T-cell (primary cell): ENCODE measurements around the gene STAT1. TPM values are rescaled to one million over a fixed set of nuclear protein-coding genes. Genes with fewer than 3 reads are reported as not detected.
A peak's percentile ranks its signal among the peaks of the same experiment; 100 is the strongest.

ENCODE experiments used
- ATAC-seq, 4 experiments: fragments of 200-7000 bp in 3 of 4; fragments of 150-1000 bp in 1 of 4; cut with Tn5 transposase; replicated peaks in 1 of 4; 1 replicate in 3 of 4; 2 replicates in 1 of 4; pipeline ENCODE4 v1.10.0; 2021; ENCODE audit warnings: moderate library complexity in 3 of 4, mild to moderate bottlenecking in 2 of 4, moderate number of reproducible peaks in 1 of 4
- CTCF ChIA-PET, 2 donors: fragments of 300-600 bp; sonication (Branson Sonifier 250); formaldehyde crosslinking; loops; one replicate each; lab custom pipeline; 2022; ENCODE audit warnings: antibody characterized with exemption in 2 of 2; lab: Charles Lee
- POLR2A ChIA-PET, 2 donors: fragments of 300-600 bp; sonication (Branson Sonifier 250); formaldehyde crosslinking; loops; one replicate each; lab custom pipeline; 2022; ENCODE audit warnings: antibody characterized with exemption in 2 of 2; lab: Charles Lee
- DNase-seq, 35 experiments: peaks; one replicate each; pipeline versions ENCODE4 v3.0.0 to v3.0.0-alpha.2; 2013 to 2023
- H3K27ac ChIP-seq: one replicate; pipeline ENCODE4 v1.5.1; 2013; ENCODE audit warnings: low read length
- H3K27me3 ChIP-seq, 2 experiments: replicated peaks in 1 of 2; 1 replicate in 1 of 2; 2 replicates in 1 of 2; pipeline versions ENCODE4 v1.6.1 to v1.7.0; 2013; ENCODE audit warnings: low read length in 1 of 2, mixed read lengths in 1 of 2; ENCODE audit not compliant: control insufficient read depth in 2 of 2, insufficient read depth in 2 of 2; ENCODE audit errors: extremely low read depth in 1 of 2
- H3K36me3 ChIP-seq, 2 donors: 1 replicate in 1 of 2; 2 replicates in 1 of 2; pipeline versions ENCODE4 v1.6.1 to v1.7.0; 2013; ENCODE audit warnings: low read length in 1 of 2; ENCODE audit not compliant: control insufficient read depth in 2 of 2, insufficient read depth in 1 of 2; ENCODE audit errors: extremely low read depth in 1 of 2
- H3K4me1 ChIP-seq, 2 experiments: 1 replicate in 1 of 2; 2 replicates in 1 of 2; pipeline versions ENCODE4 v1.6.1 to v1.7.0; 2013; ENCODE audit warnings: low read length in 2 of 2, mixed read lengths in 1 of 2; ENCODE audit not compliant: insufficient read depth in 2 of 2, control insufficient read depth in 1 of 2; ENCODE audit errors: extremely low read depth in 1 of 2
- H3K4me3 ChIP-seq, 2 donors: 1 replicate in 1 of 2; 2 replicates in 1 of 2; pipeline versions ENCODE4 v1.5.1 to v1.7.0; 2013; ENCODE audit warnings: mild to moderate bottlenecking in 2 of 2, low read length in 1 of 2, moderate library complexity in 1 of 2; ENCODE audit not compliant: control insufficient read depth in 1 of 2; ENCODE audit errors: extremely low read depth in 1 of 2
- H3K9me3 ChIP-seq: 2 replicates; pipeline ENCODE4 v1.7.0; 2013
- H3K27ac Mint-ChIP-seq, 2 donors: one replicate each; pipeline ENCODE4 v1.8.0; 2020 to 2021; ENCODE audit warnings: mild to moderate bottlenecking in 2 of 2, mixed read lengths in 2 of 2
- H3K27me3 Mint-ChIP-seq, 2 donors: one replicate each; pipeline ENCODE4 v1.8.0; 2021 to 2022; ENCODE audit warnings: mixed read lengths in 2 of 2
- H3K36me3 Mint-ChIP-seq: one replicate; pipeline ENCODE4 v1.8.0; 2021; ENCODE audit warnings: mixed read lengths
- H3K4me1 Mint-ChIP-seq, 3 donors: one replicate each; pipeline ENCODE4 v1.8.0; 2020 to 2022; ENCODE audit warnings: mixed read lengths in 3 of 3, mild to moderate bottlenecking in 1 of 3
- H3K4me3 Mint-ChIP-seq, 3 donors: one replicate each; pipeline ENCODE4 v1.8.0; 2020 to 2022; ENCODE audit warnings: mild to moderate bottlenecking in 3 of 3, mixed read lengths in 3 of 3, moderate library complexity in 3 of 3
- H3K9me3 Mint-ChIP-seq, 3 donors: one replicate each; pipeline ENCODE4 v1.8.0; 2020 to 2022; ENCODE audit warnings: mixed read lengths in 3 of 3
- WGBS: methylation state at CpG from one replicate; pipeline ENCODE4 v1.1.5; 2013; ENCODE audit warnings: missing lambda C conversion rate; ENCODE audit not compliant: insufficient coverage; 5-methylcytosine and 5-hydroxymethylcytosine counted together
- total RNA-seq, 35 experiments: library from RNA in 6 of 35; stranded (reverse) in 6 of 35; fragments of 120-200 nt in 1 of 35; gene quantifications; one replicate each; pipeline versions ENCODE4 v1.2.1 to v1.2.4 and lab custom pipeline; 2013 to 2026

STAT1 gene
- total RNA-seq, 5 donors from 2014 or later (not counting 1 experiment from before 2014, with no cell fraction given), result 77.6 to 229 (median 152) TPM

DNA sequence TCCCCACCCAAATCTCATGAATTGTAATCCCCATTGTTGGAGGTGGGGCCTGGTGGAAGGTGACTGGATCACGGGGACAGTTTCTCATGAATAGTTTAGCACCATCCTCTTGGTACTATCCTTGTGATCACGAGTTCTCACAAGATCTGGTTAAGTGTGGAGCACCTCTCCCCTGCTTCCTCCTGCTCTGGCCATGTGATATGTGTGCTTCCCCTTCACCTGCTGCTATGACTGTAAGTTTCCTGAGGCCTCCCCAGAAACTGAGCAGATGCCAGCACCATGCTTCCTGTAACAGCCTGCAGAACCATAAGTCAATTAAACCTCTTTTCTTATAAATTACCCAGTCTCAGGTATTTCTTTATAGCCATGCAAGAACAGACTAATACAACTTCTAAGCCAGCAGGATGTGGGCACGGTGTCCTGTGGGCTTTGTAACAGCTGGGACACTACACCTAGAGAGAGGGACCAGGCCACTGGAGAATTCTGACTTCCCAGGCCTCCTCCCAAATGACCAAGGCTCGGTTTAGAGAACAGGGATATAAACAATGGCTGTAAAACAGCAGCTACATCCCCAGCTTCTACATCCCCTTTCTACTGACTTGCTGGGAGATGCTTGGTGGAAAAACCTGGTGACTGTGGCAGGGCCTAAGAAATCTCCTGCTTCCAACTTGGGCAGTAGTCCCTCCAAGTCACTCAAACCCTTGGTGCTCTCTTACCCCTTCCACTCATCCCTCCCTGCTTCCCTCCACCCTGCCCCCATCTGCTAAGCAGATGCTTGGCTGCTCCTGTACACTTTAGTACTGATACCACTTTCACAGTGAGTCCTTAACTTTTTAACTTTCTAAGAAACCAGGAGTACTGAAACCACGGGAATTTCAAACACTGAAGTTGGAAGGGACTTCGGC lies 10.3 kb downstream of the STAT1 start:
- Histone ChIP-seq H3K4me1 (peaks cover 7 to 22% of the 10 kb centered on the region in 2 experiments), H3K9me3 (peaks cover 2% of the 10 kb centered on the region), H3K4me3 (no peak overlapping the region), H3K36me3 (peaks cover 27 to 94% of the 10 kb centered on the region in 2 donors), H3K27ac (no peak overlapping the region), H3K27me3 (no peaks in the 10 kb centered on the region)
- Mint-ChIP-seq H3K9me3 (peaks cover 0 to 5% (median 0%) of the 10 kb centered on the region in 3 donors), H3K4me3 (peak overlapping the region in 1 of 3 donors; percentile 25), H3K27me3 (no peaks in the 10 kb centered on the region), H3K36me3 (peaks cover 86% of the 10 kb centered on the region), H3K27ac (peak overlapping the region; percentile 80 to 83), H3K4me1 (peaks cover 79 to 98% (median 81%) of the 10 kb centered on the region in 3 donors)
- ATAC-seq, result no peak
- ChIA-PET CTCF (no interaction called here), POLR2A (interaction anchor here in 1 of 2 donors (0.7 kb wide), 1 partner anchor 320 kb away, joined by 4 read pairs; no protein-coding TSS in a partner anchor)
- DNase-seq, result no peak
- WGBS, result 50% methylated on average over 1 of the region's 6 CpGs

DNA sequence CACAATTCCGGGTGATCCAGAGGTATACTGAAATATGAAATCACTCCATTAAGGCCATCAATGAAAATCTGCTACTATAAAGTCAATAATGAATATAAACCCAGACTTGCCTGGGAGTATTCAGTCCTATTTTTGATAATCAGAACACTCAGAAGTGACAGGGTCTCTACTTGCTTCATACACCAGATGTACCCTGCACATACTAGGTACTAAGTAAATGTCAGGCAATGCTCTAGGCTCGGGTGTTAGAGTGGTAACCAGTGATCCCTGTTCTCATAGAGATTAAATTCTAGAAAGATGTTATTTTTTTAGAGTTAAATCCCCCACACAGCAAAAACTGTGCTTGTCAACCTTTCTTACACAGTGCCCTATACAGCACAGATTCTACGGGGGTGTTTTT lies 12.3 kb downstream of the STAT1 start:
- H3K27ac Mint-ChIP-seq, result peak overlapping the region; percentile 59 to 82
- ATAC-seq (no peak), DNase-seq (no peak)
- no peaks in the 10 kb centered on the region for H3K27me3 ChIP-seq
- H3K36me3 Mint-ChIP-seq, result peaks cover 84% of the 10 kb centered on the region
- peaks cover 0 to 5% (median 0%) of the 10 kb centered on the region in 3 donors for H3K9me3 Mint-ChIP-seq
- 100% methylated on average over 1 of the region's 3 CpGs for WGBS
- no peak overlapping the region for H3K4me3 ChIP-seq
- H3K27me3 Mint-ChIP-seq, result no peaks in the 10 kb centered on the region
- H3K4me3 Mint-ChIP-seq, result no peak overlapping the region
- CTCF ChIA-PET, result interaction anchor here in 1 of 2 donors (0.7 to 1.6 kb wide), 4 partner anchors 11 to 650 kb away, joined by 3 to 7 read pairs (median 4); no protein-coding TSS in a partner anchor
- POLR2A ChIA-PET, result interaction anchor here (0.5 to 0.9 kb wide), 2 partner anchors 28 to 192 kb away, joined by 3 read pairs; no protein-coding TSS in a partner anchor
- peaks cover 0 to 14% of the 10 kb centered on the region in 2 experiments for H3K4me1 ChIP-seq
- peaks cover 34 to 99% of the 10 kb centered on the region in 2 donors for H3K36me3 ChIP-seq
- peaks cover 2% of the 10 kb centered on the region for H3K9me3 ChIP-seq
- peak overlapping the region; percentile 10 for H3K27ac ChIP-seq
- peaks cover 67 to 94% (median 69%) of the 10 kb centered on the region in 3 donors for H3K4me1 Mint-ChIP-seq

DNA sequence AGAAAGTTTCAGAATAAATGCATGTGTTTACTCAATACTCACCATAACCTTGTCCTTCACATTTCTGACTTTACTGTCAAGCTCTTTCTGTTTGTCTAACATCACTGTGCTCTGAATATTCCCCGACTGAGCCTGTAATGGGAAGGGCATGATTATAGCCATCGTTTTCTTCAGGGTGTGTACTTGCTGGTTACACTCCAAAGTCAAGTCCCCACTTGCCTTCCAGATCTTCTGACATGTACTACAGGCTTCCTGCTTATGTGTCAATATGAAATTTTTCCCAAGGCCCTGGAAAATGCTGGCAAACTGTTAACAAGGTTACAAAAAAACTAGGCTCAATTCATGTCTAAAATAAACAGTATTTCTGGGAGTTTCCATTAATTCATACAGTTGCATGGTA lies 12.9 kb downstream of the STAT1 start:
- Mint-ChIP-seq H3K27ac (peak overlapping the region; percentile 30 to 82), H3K4me1 (peaks cover 69 to 94% (median 69%) of the 10 kb centered on the region in 3 donors), H3K27me3 (no peaks in the 10 kb centered on the region), H3K4me3 (no peak overlapping the region), H3K36me3 (peaks cover 84% of the 10 kb centered on the region), H3K9me3 (peaks cover 0 to 5% (median 0%) of the 10 kb centered on the region in 3 donors)
- POLR2A ChIA-PET, result interaction anchor here (0.5 to 1.1 kb wide), 3 partner anchors 11 to 106 kb away, joined by 3 to 4 read pairs (median 3); no protein-coding TSS in a partner anchor
- no peak for ATAC-seq
- no CpG with 5 or more reads among the region's 2 CpGs for WGBS
- Histone ChIP-seq H3K9me3 (peaks cover 2% of the 10 kb centered on the region), H3K36me3 (peaks cover 35 to 99% of the 10 kb centered on the region in 2 donors), H3K4me3 (no peak overlapping the region), H3K4me1 (peaks cover 0 to 8% of the 10 kb centered on the region in 2 experiments), H3K27ac (peak overlapping the region; percentile 5), H3K27me3 (no peaks in the 10 kb centered on the region)
- CTCF ChIA-PET, result interaction anchor here (0.7 to 0.8 kb wide), 3 partner anchors 11 to 88 kb away, joined by 3 to 4 read pairs (median 3); no protein-coding TSS in a partner anchor
- DNase-seq, result no peak

DNA sequence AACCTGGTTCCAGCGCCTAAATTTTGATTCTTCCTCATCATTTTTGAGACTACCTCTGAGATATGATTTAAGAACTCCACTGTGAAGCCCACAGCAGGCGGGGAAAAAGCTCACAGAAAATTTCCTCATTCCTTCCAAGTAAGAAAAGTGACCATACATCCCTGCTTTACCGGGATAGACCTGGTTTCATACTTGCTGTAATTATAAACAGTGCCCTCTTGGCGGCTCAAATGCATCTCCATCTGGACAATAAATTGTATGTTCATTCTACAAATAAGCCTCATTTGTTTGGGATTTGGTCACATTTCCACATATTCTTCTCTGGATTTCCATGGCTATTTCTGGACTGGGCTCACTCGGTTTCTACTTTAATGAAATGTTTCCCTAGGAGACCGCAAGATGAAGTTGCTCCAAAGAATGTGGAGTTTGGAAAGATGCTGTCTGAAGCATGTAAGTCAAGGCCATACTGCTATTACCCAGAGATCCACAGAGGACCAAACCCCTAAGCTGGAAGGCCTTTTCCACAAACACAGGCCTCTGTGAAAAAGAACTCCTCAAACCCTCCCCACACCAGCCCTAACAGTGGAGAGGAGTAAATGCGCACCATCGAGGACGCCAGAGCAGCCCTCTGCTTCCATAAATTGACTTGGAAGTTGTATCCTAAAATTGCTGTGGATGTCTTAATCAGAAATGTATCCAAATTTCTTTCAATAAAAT lies 13.9 kb downstream of the STAT1 start:
- DNase-seq, result no peak
- no peak overlapping the region for H3K4me3 Mint-ChIP-seq
- peaks cover 87% of the 10 kb centered on the region for H3K36me3 Mint-ChIP-seq
- Histone ChIP-seq H3K4me1 (peaks cover 0 to 4% of the 10 kb centered on the region in 2 experiments), H3K4me3 (no peak overlapping the region), H3K27ac (no peak overlapping the region), H3K9me3 (peaks cover 2% of the 10 kb centered on the region), H3K27me3 (no peaks in the 10 kb centered on the region), H3K36me3 (peaks cover 30 to 99% of the 10 kb centered on the region in 2 donors)
- CTCF ChIA-PET, result interaction anchor here (0.7 kb wide), 2 partner anchors 12 to 32 kb away, joined by 3 read pairs; no protein-coding TSS in a partner anchor
- H3K4me1 Mint-ChIP-seq, result peaks cover 73 to 94% (median 75%) of the 10 kb centered on the region in 3 donors
- WGBS, result no CpG with 5 or more reads among the region's 9 CpGs
- POLR2A ChIA-PET, result interaction anchor here (0.5 to 1.1 kb wide), 4 partner anchors 12 to 105 kb away, joined by 3 to 4 read pairs (median 3); no protein-coding TSS in a partner anchor
- peak overlapping the region; percentile 58 to 82 for H3K27ac Mint-ChIP-seq
- peaks cover 0 to 5% (median 0%) of the 10 kb centered on the region in 3 donors for H3K9me3 Mint-ChIP-seq
- no peaks in the 10 kb centered on the region for H3K27me3 Mint-ChIP-seq
- no peak for ATAC-seq

DNA sequence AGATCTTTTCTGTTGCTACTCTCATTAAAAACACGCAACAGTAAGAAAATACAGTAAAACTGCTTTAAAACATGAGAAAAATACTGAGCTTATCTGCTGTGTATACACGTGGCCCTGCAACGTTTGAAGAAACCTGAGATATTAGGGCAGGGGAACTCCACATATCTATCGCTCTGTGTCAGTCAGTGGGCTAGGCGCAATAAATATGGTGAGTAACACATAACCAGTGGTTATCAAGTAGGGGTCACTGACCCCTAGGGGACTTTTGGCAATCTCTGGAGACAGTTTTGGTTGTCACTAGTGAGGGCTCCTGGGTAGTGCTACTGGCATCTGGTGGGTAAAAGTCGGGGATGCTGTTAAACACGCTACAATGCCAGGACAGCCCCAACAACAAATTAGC lies 14.9 kb downstream of the STAT1 start:
- Mint-ChIP-seq H3K4me3 (no peak overlapping the region), H3K36me3 (peaks cover 84% of the 10 kb centered on the region), H3K4me1 (peaks cover 69 to 89% (median 78%) of the 10 kb centered on the region in 3 donors), H3K27ac (peak overlapping the region; percentile 77 to 82), H3K9me3 (peaks cover 0 to 5% (median 0%) of the 10 kb centered on the region in 3 donors), H3K27me3 (no peaks in the 10 kb centered on the region)
- Histone ChIP-seq H3K9me3 (no peaks in the 10 kb centered on the region), H3K27ac (peak overlapping the region; percentile 25), H3K4me1 (peaks cover 0 to 3% of the 10 kb centered on the region in 2 experiments), H3K36me3 (peaks cover 30 to 98% of the 10 kb centered on the region in 2 donors), H3K4me3 (no peak overlapping the region), H3K27me3 (no peaks in the 10 kb centered on the region)
- 59% methylated on average over 5 of the region's 7 CpGs for WGBS
- ATAC-seq (no peak), DNase-seq (peak in 1 of 35 experiments; percentile 15)
- POLR2A ChIA-PET, result no interaction called here
- CTCF ChIA-PET, result interaction anchor here in 1 of 2 donors (1.0 kb wide), 1 partner anchor 53 kb away, joined by 4 read pairs; no protein-coding TSS in a partner anchor
